Caco-2 (cell line): ENCODE data around the gene DHRS7. TPM values are rescaled to one million over a fixed set of nuclear protein-coding genes. Genes with fewer than 3 reads are reported as not detected.

Source experiments
- BruUV-seq: library from RNA; stranded (reverse); fragments of 400-500 nt; replicated peaks from 2 replicates; lab custom pipeline; 2021; lab: Mats Ljungman, UMichigan
- CTCF ChIA-PET: fragments of 300-600 bp; sonication (Branson Sonifier 250); formaldehyde crosslinking; loops from one replicate; lab custom pipeline; 2022; ENCODE audit warnings: antibody characterized with exemption; lab: Charles Lee
- POLR2A ChIA-PET: fragments of 300-600 bp; sonication (Branson Sonifier 250); formaldehyde crosslinking; loops from one replicate; lab custom pipeline; 2022; ENCODE audit warnings: antibody characterized with exemption; lab: Charles Lee
- DNase-seq, 2 experiments: peaks; one replicate each; pipeline versions ENCODE4 v3.0.0 to v3.0.0-alpha.2; 2020 to 2022
- H3K27me3 ChIP-seq: replicated peaks from 2 replicates; pipeline ENCODE4 v1.6.0; 2011; ENCODE audit warnings: low read length; ENCODE audit not compliant: control insufficient read depth, insufficient read depth
- H3K36me3 ChIP-seq: 2 replicates; pipeline ENCODE4 v1.5.1; 2011; ENCODE audit warnings: low read length; ENCODE audit not compliant: control insufficient read depth, insufficient read depth
- H3K4me1 ChIP-seq: fragments of 250-450 bp; sonication (Bioruptor Pico); 2 replicates; pipeline ENCODE4 v1.5.1; 2020; ENCODE audit warnings: mild to moderate bottlenecking
- H3K4me3 ChIP-seq: 2 replicates; pipeline ENCODE4 v1.5.1; 2011; ENCODE audit warnings: low read depth, mild to moderate bottlenecking, control low read depth, low read length
- H3K9me3 ChIP-seq: fragments of 250-450 bp; sonication (Bioruptor Pico); 2 replicates; pipeline ENCODE4 v1.5.1; 2020; ENCODE audit warnings: mild to moderate bottlenecking, moderate library complexity
- H3K27ac Mint-ChIP-seq: one replicate; pipeline ENCODE4 v1.8.0; 2022; ENCODE audit warnings: mixed read lengths; ENCODE audit not compliant: unreplicated experiment
- H3K27me3 Mint-ChIP-seq: one replicate; pipeline ENCODE4 v1.8.0; 2022; ENCODE audit warnings: mixed read lengths; ENCODE audit not compliant: insufficient read depth, unreplicated experiment
- H3K36me3 Mint-ChIP-seq: one replicate; pipeline ENCODE4 v1.8.0; 2022; ENCODE audit warnings: mild to moderate bottlenecking, mixed read lengths; ENCODE audit not compliant: insufficient read depth, unreplicated experiment
- H3K4me1 Mint-ChIP-seq: one replicate; pipeline ENCODE4 v1.8.0; 2022; ENCODE audit warnings: low read depth, mixed read lengths; ENCODE audit not compliant: unreplicated experiment
- H3K4me3 Mint-ChIP-seq: one replicate; pipeline ENCODE4 v1.8.0; 2022; ENCODE audit warnings: mild to moderate bottlenecking, moderate library complexity, mixed read lengths; ENCODE audit not compliant: unreplicated experiment
- H3K9me3 Mint-ChIP-seq: one replicate; pipeline ENCODE4 v1.8.0; 2022; ENCODE audit warnings: mixed read lengths; ENCODE audit not compliant: unreplicated experiment
- intact Hi-C: fragments of 100-400 bp; cut with micrococcal nuclease; formaldehyde crosslinking; loops from one replicate; pipeline ENCODE4 v1.10.0; 2022; ENCODE audit not compliant: unreplicated experiment
- total RNA-seq: library from RNA; stranded (reverse); gene quantifications from 2 replicates; pipeline ENCODE4 v1.2.3, GENCODE V29; 2022
- TF ChIP-seq, protein P1 (sequence below), 2 experiments: fragments of 200-600 bp in 1 of 2; IDR thresholded peaks; 1 replicate in 1 of 2; 2 replicates in 1 of 2; pipeline versions ENCODE4 v1.5.1 to v1.8.0; 2011 to 2022; ENCODE audit warnings: antibody characterized with exemption in 1 of 2, control low read depth in 1 of 2, inconsistent platforms in 1 of 2, low read depth in 1 of 2, low read length in 1 of 2, mild to moderate bottlenecking in 1 of 2, moderate library complexity in 1 of 2; ENCODE audit not compliant: insufficient read depth in 1 of 2, severe bottlenecking in 1 of 2, unreplicated experiment in 1 of 2

The DHRS7 gene
- total RNA-seq, 1 experiment from 2014 or later = 61.6 TPM

DNA sequence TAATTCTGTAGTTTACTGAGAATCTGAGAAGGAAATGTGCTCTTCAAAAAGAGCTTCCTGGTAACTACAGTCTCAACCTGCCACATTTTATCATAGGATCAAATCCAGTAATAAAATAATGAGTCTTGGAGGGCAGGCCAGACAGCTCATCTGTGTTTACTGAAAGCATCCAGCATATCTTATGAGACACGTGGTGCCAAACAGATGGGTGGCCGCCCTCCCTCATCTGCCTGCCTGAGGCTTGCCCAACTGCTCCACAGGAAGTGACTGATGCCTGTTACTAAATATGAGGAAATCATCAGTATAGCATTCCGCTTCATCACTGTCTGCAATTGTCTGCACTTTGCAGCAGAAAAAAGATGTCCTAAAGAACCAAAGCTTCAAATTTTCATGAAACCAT lies 13.5 kb downstream of the DHRS7 start:
- H3K4me3 ChIP-seq = no peak overlapping the region
- no peaks in the 10 kb centered on the region for H3K9me3 ChIP-seq
- intact Hi-C loops = no loop called here
- Mint-ChIP-seq H3K9me3 (no peaks in the 10 kb centered on the region), H3K27me3 (no peaks in the 10 kb centered on the region), H3K27ac (no peak overlapping the region), H3K36me3 (peaks cover 18% of the 10 kb centered on the region), H3K4me3 (no peak overlapping the region), H3K4me1 (peaks cover 16% of the 10 kb centered on the region)
- POLR2A ChIA-PET = no interaction called here
- H3K4me1 ChIP-seq = peaks cover 6% of the 10 kb centered on the region; the same call in 1 of the 2 replicates
- H3K36me3 ChIP-seq = peaks cover 2% of the 10 kb centered on the region; the same call in 1 of the 2 replicates
- no peak for DNase-seq
- no TSS peak for BruUV-seq
- H3K27me3 ChIP-seq = no peaks in the 10 kb centered on the region
- TF ChIP-seq, protein P1, sequence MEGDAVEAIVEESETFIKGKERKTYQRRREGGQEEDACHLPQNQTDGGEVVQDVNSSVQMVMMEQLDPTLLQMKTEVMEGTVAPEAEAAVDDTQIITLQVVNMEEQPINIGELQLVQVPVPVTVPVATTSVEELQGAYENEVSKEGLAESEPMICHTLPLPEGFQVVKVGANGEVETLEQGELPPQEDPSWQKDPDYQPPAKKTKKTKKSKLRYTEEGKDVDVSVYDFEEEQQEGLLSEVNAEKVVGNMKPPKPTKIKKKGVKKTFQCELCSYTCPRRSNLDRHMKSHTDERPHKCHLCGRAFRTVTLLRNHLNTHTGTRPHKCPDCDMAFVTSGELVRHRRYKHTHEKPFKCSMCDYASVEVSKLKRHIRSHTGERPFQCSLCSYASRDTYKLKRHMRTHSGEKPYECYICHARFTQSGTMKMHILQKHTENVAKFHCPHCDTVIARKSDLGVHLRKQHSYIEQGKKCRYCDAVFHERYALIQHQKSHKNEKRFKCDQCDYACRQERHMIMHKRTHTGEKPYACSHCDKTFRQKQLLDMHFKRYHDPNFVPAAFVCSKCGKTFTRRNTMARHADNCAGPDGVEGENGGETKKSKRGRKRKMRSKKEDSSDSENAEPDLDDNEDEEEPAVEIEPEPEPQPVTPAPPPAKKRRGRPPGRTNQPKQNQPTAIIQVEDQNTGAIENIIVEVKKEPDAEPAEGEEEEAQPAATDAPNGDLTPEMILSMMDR (IDR thresholded peaks at IDR 0.05; ENCODE audit: insufficient read depth in 1 of 2, low read depth in 1 of 2, low read length in 1 of 2, severe bottlenecking in 1 of 2, unreplicated experiment in 1 of 2) = no peak
- CTCF ChIA-PET = no interaction called here

DNA sequence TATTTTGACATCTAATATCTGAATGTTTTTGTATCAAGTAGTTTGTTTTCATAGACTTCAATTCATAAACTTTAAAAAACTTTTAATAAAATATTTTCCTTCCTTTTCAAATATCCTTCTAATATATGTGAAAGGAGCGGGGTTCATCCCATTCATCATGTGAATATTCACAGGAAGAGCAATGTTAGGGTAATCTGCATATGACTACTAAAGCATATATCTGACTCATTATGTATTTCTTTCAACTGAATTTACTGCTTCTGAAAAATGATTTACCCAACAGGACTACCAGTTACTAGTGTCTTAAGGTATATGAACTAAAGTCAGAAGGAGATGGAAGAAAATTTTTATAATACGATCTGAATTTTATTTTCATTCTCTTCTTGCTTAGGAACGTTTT lies 30.5 kb downstream of the DHRS7 start:
- intact Hi-C loops = no loop called here
- Mint-ChIP-seq H3K27me3 (no peaks in the 10 kb centered on the region), H3K4me3 (no peak overlapping the region), H3K9me3 (no peaks in the 10 kb centered on the region), H3K36me3 (peaks cover 40% of the 10 kb centered on the region), H3K27ac (no peak overlapping the region), H3K4me1 (no peaks in the 10 kb centered on the region)
- Histone ChIP-seq H3K36me3 (no peaks in the 10 kb centered on the region), H3K9me3 (no peaks in the 10 kb centered on the region), H3K4me1 (no peaks in the 10 kb centered on the region), H3K4me3 (no peak overlapping the region), H3K27me3 (no peaks in the 10 kb centered on the region)
- no peak for DNase-seq
- POLR2A ChIA-PET = no interaction called here
- TF ChIP-seq, protein P1 (IDR thresholded peaks at IDR 0.05; ENCODE audit: insufficient read depth in 1 of 2, low read depth in 1 of 2, low read length in 1 of 2, severe bottlenecking in 1 of 2, unreplicated experiment in 1 of 2) = no peak
- CTCF ChIA-PET = no interaction called here
- BruUV-seq = no TSS peak

DNA sequence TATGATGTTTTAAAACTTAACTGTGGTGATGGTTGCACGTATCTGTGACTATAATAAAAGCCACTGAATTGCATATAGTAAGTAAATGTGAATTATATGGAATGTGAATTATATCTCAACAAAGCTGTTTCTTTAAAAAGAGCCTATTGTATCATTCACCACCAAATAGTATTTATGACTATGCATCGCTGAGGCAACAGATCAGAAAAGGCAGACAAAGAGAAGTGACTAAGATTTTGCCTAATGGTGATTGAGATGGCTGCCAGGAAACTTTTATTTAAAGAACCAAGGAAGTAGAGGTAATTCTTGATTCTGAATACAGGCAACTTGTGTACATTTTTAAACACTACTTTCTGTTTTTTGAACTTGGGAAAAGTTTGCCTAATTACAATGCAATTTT lies 31.7 kb downstream of the DHRS7 start:
- no peaks in the 10 kb centered on the region for H3K27me3 Mint-ChIP-seq
- no peaks in the 10 kb centered on the region for H3K36me3 ChIP-seq
- H3K9me3 ChIP-seq = no peaks in the 10 kb centered on the region
- H3K4me3 ChIP-seq = no peak overlapping the region
- H3K4me3 Mint-ChIP-seq = no peak overlapping the region
- no peak for DNase-seq
- CTCF ChIA-PET = no interaction called here
- H3K27ac Mint-ChIP-seq = no peak overlapping the region
- H3K27me3 ChIP-seq = no peaks in the 10 kb centered on the region
- H3K36me3 Mint-ChIP-seq = peaks cover 44% of the 10 kb centered on the region
- TF ChIP-seq, protein P1 (IDR thresholded peaks at IDR 0.05; ENCODE audit: insufficient read depth in 1 of 2, low read depth in 1 of 2, low read length in 1 of 2, severe bottlenecking in 1 of 2, unreplicated experiment in 1 of 2) = no peak
- H3K9me3 Mint-ChIP-seq = no peaks in the 10 kb centered on the region
- H3K4me1 ChIP-seq = no peaks in the 10 kb centered on the region
- no TSS peak for BruUV-seq
- no peaks in the 10 kb centered on the region for H3K4me1 Mint-ChIP-seq
- POLR2A ChIA-PET = no interaction called here
- intact Hi-C loops = no loop called here
